Caco-2 (cell line): Measurements from ENCODE around the gene DDX21. TPM values are rescaled to one million over a fixed set of nuclear protein-coding genes. Genes with fewer than 3 reads are reported as not detected.
"Not testable (repeated sequence)": the region's sequence is repeated elsewhere in the genome, so short reads cannot be mapped to it uniquely, and the experiment has no call there.

Experiments used
- Bru-seq: library from RNA; stranded (reverse); fragments of 400-500 nt; gene quantifications from one replicate; lab custom pipeline; 2021; lab: Mats Ljungman, UMichigan
- BruChase-seq, 2 experiments: library from RNA; stranded (reverse); fragments of 400-500 nt; gene quantifications; one replicate each; lab custom pipeline; 2021; lab: Mats Ljungman, UMichigan
- BruUV-seq: library from RNA; stranded (reverse); fragments of 400-500 nt; replicated peaks from 2 replicates; lab custom pipeline; 2021; lab: Mats Ljungman, UMichigan
- CTCF ChIA-PET: fragments of 300-600 bp; sonication (Branson Sonifier 250); formaldehyde crosslinking; loops from one replicate; lab custom pipeline; 2022; ENCODE audit warnings: antibody characterized with exemption; lab: Charles Lee
- POLR2A ChIA-PET: fragments of 300-600 bp; sonication (Branson Sonifier 250); formaldehyde crosslinking; loops from one replicate; lab custom pipeline; 2022; ENCODE audit warnings: antibody characterized with exemption; lab: Charles Lee
- DNase-seq, 2 experiments: peaks; one replicate each; pipeline versions ENCODE4 v3.0.0 to v3.0.0-alpha.2; 2020 to 2022
- H3K27me3 ChIP-seq: replicated peaks from 2 replicates; pipeline ENCODE4 v1.6.0; 2011; ENCODE audit warnings: low read length; ENCODE audit not compliant: control insufficient read depth, insufficient read depth
- H3K36me3 ChIP-seq: 2 replicates; pipeline ENCODE4 v1.5.1; 2011; ENCODE audit warnings: low read length; ENCODE audit not compliant: control insufficient read depth, insufficient read depth
- H3K4me1 ChIP-seq: fragments of 250-450 bp; sonication (Bioruptor Pico); 2 replicates; pipeline ENCODE4 v1.5.1; 2020; ENCODE audit warnings: mild to moderate bottlenecking
- H3K4me3 ChIP-seq: 2 replicates; pipeline ENCODE4 v1.5.1; 2011; ENCODE audit warnings: low read depth, mild to moderate bottlenecking, control low read depth, low read length
- H3K9me3 ChIP-seq: fragments of 250-450 bp; sonication (Bioruptor Pico); 2 replicates; pipeline ENCODE4 v1.5.1; 2020; ENCODE audit warnings: mild to moderate bottlenecking, moderate library complexity
- H3K27ac Mint-ChIP-seq: one replicate; pipeline ENCODE4 v1.8.0; 2022; ENCODE audit warnings: mixed read lengths; ENCODE audit not compliant: unreplicated experiment
- H3K27me3 Mint-ChIP-seq: one replicate; pipeline ENCODE4 v1.8.0; 2022; ENCODE audit warnings: mixed read lengths; ENCODE audit not compliant: insufficient read depth, unreplicated experiment
- H3K36me3 Mint-ChIP-seq: one replicate; pipeline ENCODE4 v1.8.0; 2022; ENCODE audit warnings: mild to moderate bottlenecking, mixed read lengths; ENCODE audit not compliant: insufficient read depth, unreplicated experiment
- H3K4me1 Mint-ChIP-seq: one replicate; pipeline ENCODE4 v1.8.0; 2022; ENCODE audit warnings: low read depth, mixed read lengths; ENCODE audit not compliant: unreplicated experiment
- H3K4me3 Mint-ChIP-seq: one replicate; pipeline ENCODE4 v1.8.0; 2022; ENCODE audit warnings: mild to moderate bottlenecking, moderate library complexity, mixed read lengths; ENCODE audit not compliant: unreplicated experiment
- H3K9me3 Mint-ChIP-seq: one replicate; pipeline ENCODE4 v1.8.0; 2022; ENCODE audit warnings: mixed read lengths; ENCODE audit not compliant: unreplicated experiment
- intact Hi-C: fragments of 100-400 bp; cut with micrococcal nuclease; formaldehyde crosslinking; loops from one replicate; pipeline ENCODE4 v1.10.0; 2022; ENCODE audit not compliant: unreplicated experiment
- long read RNA-seq: library from polyadenylated mRNA; stranded (forward); transcript quantifications from one replicate; pipeline ENCODE4 v2.0.0, GENCODE V29; 2022
- total RNA-seq: library from RNA; stranded (reverse); gene quantifications from 2 replicates; pipeline ENCODE4 v1.2.3, GENCODE V29; 2022
- TF ChIP-seq, protein P1 (sequence below), 2 experiments: fragments of 200-600 bp in 1 of 2; IDR thresholded peaks; 1 replicate in 1 of 2; 2 replicates in 1 of 2; pipeline versions ENCODE4 v1.5.1 to v1.8.0; 2011 to 2022; ENCODE audit warnings: antibody characterized with exemption in 1 of 2, control low read depth in 1 of 2, inconsistent platforms in 1 of 2, low read depth in 1 of 2, low read length in 1 of 2, mild to moderate bottlenecking in 1 of 2, moderate library complexity in 1 of 2; ENCODE audit not compliant: insufficient read depth in 1 of 2, severe bottlenecking in 1 of 2, unreplicated experiment in 1 of 2

Gene DDX21
- total RNA-seq (239 and 243 TPM in 2 replicates), Bru-seq, nascent RNA (percentile 99 among the genes with signal in this experiment), BruChase-seq, experiment 1, labeled RNA remaining after a 2-hour chase (percentile 100 among the genes with signal in this experiment), BruChase-seq, experiment 2, labeled RNA remaining after a 6-hour chase (percentile 100 among the genes with signal in this experiment)
- long read RNA-seq, full-length matches to known transcripts, result 218 of 293 reads
- long read RNA-seq, partial matches to known transcripts, result 41 of 293 reads
- long read RNA-seq, other reads (novel, unspliced or antisense), result 34 of 293 reads

DNA sequence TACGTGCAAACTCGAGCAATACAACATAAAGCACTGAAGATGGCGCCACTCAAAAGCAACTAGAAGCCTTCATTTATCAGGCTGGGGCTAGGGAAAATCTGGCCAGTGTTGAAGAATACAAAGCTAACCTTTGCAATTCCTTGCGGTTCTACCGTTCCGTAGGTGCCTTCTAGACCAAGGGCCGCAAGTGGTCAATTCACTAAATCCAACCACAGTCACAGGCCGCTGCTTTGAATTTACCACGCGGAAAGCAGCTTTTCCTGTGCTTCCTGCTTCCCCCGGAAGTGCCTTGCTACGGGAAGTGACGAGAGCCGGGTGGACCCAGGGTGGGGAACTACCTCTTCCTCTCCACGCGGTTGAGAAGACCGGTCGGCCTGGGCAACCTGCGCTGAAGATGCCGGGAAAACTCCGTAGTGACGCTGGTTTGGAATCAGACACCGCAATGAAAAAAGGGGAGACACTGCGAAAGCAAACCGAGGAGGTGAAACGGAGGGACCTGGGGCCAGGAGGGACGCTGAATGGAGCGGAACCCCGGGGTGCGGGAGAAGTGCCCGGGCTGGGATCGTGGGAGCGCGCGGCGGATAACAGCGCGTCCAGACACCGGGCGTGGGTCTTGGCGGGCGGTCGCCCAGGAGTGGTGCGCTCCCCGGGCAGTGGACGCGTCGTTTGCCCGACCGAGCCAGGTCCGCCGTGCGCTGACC is at the start of gene DDX21:
DDX21 (plus strand) TSS at position 339 of the 701 bp plus-strand sequence; CDS start at position 395, 56 bp downstream.
- BruUV-seq, result TSS peak; percentile 54
- Histone ChIP-seq H3K4me1 (peaks cover 11% of the 10 kb centered on the region), H3K9me3 (no peaks in the 10 kb centered on the region), H3K4me3 (peak within 1 kb of the TSS; percentile 95), H3K36me3 (no peaks in the 10 kb centered on the region), H3K27me3 (no peaks in the 10 kb centered on the region)
- CTCF ChIA-PET, result interaction anchor here (0.6 to 1.5 kb wide), 8 partner anchors 12 to 429 kb away, joined by 3 to 9 read pairs (median 4); no protein-coding TSS in a partner anchor
- TF ChIP-seq, protein P1, sequence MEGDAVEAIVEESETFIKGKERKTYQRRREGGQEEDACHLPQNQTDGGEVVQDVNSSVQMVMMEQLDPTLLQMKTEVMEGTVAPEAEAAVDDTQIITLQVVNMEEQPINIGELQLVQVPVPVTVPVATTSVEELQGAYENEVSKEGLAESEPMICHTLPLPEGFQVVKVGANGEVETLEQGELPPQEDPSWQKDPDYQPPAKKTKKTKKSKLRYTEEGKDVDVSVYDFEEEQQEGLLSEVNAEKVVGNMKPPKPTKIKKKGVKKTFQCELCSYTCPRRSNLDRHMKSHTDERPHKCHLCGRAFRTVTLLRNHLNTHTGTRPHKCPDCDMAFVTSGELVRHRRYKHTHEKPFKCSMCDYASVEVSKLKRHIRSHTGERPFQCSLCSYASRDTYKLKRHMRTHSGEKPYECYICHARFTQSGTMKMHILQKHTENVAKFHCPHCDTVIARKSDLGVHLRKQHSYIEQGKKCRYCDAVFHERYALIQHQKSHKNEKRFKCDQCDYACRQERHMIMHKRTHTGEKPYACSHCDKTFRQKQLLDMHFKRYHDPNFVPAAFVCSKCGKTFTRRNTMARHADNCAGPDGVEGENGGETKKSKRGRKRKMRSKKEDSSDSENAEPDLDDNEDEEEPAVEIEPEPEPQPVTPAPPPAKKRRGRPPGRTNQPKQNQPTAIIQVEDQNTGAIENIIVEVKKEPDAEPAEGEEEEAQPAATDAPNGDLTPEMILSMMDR (IDR thresholded peaks at IDR 0.05; ENCODE audit: insufficient read depth in 1 of 2, low read depth in 1 of 2, low read length in 1 of 2, severe bottlenecking in 1 of 2, unreplicated experiment in 1 of 2), result peak; percentile 88 to 96
- no peaks in the 10 kb centered on the region for H3K9me3 Mint-ChIP-seq
- no peaks in the 10 kb centered on the region for H3K27me3 Mint-ChIP-seq
- DNase-seq, result peak; percentile 96 to 97
- no peaks in the 10 kb centered on the region for H3K4me1 Mint-ChIP-seq
- H3K36me3 Mint-ChIP-seq, result peaks cover 54% of the 10 kb centered on the region
- intact Hi-C loops, result loop anchor here (1.0 to 2.0 kb wide), 4 partner anchors 55 to 235 kb away; partner anchors contain the start of genes CCAR1, DDX50 and VPS26A
- H3K4me3 Mint-ChIP-seq, result peak within 1 kb of the TSS; percentile 92
- POLR2A ChIA-PET, result interaction anchor here (0.6 to 1.6 kb wide), 19 partner anchors 12 to 549 kb away, joined by 3 to 7 read pairs (median 4); partner anchors contain the start of genes CCAR1, DDX50, DNA2 and KIFBP
- peak within 1 kb of the TSS; percentile 97 for H3K27ac Mint-ChIP-seq

GRCh38 chr10:68924593-68924992 is 31.4 kb upstream of the DDX21 start:
- Histone ChIP-seq H3K36me3 (peaks cover 3% of the 10 kb centered on the region), H3K27me3 (no peaks in the 10 kb centered on the region), H3K4me3 (no peak overlapping the region), H3K9me3 (no peaks in the 10 kb centered on the region), H3K4me1 (peaks cover 5% of the 10 kb centered on the region; the same call in 1 of the 2 replicates)
- POLR2A ChIA-PET, result no interaction called here
- TF ChIP-seq, protein P1 (IDR thresholded peaks at IDR 0.05; ENCODE audit: insufficient read depth in 1 of 2, low read depth in 1 of 2, low read length in 1 of 2, severe bottlenecking in 1 of 2, unreplicated experiment in 1 of 2), result no peak
- no TSS peak for BruUV-seq
- peaks cover 9% of the 10 kb centered on the region for H3K4me1 Mint-ChIP-seq
- no peak overlapping the region for H3K4me3 Mint-ChIP-seq
- no peaks in the 10 kb centered on the region for H3K9me3 Mint-ChIP-seq
- peaks cover 75% of the 10 kb centered on the region for H3K36me3 Mint-ChIP-seq
- H3K27me3 Mint-ChIP-seq, result no peaks in the 10 kb centered on the region
- H3K27ac Mint-ChIP-seq, result no peak overlapping the region
- CTCF ChIA-PET, result interaction anchor here (0.7 kb wide), 1 partner anchor 170 kb away, joined by 5 read pairs; no protein-coding TSS in a partner anchor
- intact Hi-C loops, result no loop called here
- DNase-seq, result no peak

- Histone ChIP-seq H3K4me3 (no peak overlapping the region), H3K9me3 (no peaks in the 10 kb centered on the region), H3K36me3 (no peaks in the 10 kb centered on the region; the same call in 1 of the 2 replicates), H3K4me1 (peaks cover 5% of the 10 kb centered on the region; the same call in 1 of the 2 replicates), H3K27me3 (no peaks in the 10 kb centered on the region)
- DNase-seq, result no peak
- BruUV-seq, result no TSS peak
- intact Hi-C loops, result no loop called here
- no peaks in the 10 kb centered on the region for H3K27me3 Mint-ChIP-seq
- no peak overlapping the region for H3K27ac Mint-ChIP-seq
- POLR2A ChIA-PET, result no interaction called here
- H3K4me1 Mint-ChIP-seq, result peaks cover 9% of the 10 kb centered on the region
- CTCF ChIA-PET, result no interaction called here
- no peak overlapping the region for H3K4me3 Mint-ChIP-seq
- TF ChIP-seq, protein P1 (IDR thresholded peaks at IDR 0.05; ENCODE audit: insufficient read depth in 1 of 2, low read depth in 1 of 2, low read length in 1 of 2, severe bottlenecking in 1 of 2, unreplicated experiment in 1 of 2), result no peak
- no peaks in the 10 kb centered on the region for H3K9me3 Mint-ChIP-seq
- H3K36me3 Mint-ChIP-seq, result peaks cover 75% of the 10 kb centered on the region
Measured at GRCh38 chr10:68925489-68925888, 30.5 kb upstream of the DDX21 start.

DNA sequence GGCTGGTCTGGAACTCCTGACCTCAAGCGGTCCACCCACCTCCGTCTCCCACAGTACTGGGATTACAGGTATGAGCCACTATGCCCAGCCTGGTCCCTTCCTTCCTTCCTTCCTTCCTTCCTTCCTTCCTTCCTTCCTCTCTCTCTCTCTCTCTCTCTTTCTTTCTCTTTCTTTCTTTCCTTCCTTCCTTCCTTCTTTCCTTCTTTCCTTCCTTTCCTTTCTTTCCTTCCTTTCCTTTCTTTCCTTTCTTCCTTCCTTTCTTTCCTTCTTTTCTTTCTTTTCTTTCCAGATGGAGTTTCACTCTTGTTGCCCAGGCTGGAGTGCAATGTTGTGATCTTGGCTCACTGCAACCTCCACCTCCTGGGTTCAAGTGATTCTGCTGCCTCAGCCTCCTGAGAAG is 26.8 kb upstream of the DDX21 start:
- H3K36me3 ChIP-seq, intact Hi-C loops, H3K9me3 ChIP-seq, BruUV-seq, CTCF ChIA-PET, H3K27me3 ChIP-seq, H3K4me3 ChIP-seq, H3K9me3 Mint-ChIP-seq, H3K4me3 Mint-ChIP-seq, H3K27ac Mint-ChIP-seq, H3K4me1 Mint-ChIP-seq, H3K4me1 ChIP-seq, DNase-seq, H3K27me3 Mint-ChIP-seq: not testable (repeated sequence)
- H3K36me3 Mint-ChIP-seq, result peaks cover 71% of the 10 kb centered on the region
- POLR2A ChIA-PET, result interaction anchor here (0.7 kb wide), 2 partner anchors 27 to 41 kb away, joined by 5 to 7 read pairs; partner anchors contain the start of gene DDX21
